Small intestine (tissue), 7 donors: Measurements from ENCODE around the gene UNC80. TPM values are rescaled to one million over a fixed set of nuclear protein-coding genes. Genes with fewer than 3 reads are reported as not detected.

ENCODE experiments used
- DNase-seq, 2 donors: peaks; one replicate each; pipeline versions ENCODE4 v3.0.0 to v3.0.0-alpha.2; 2013
- FAIRE-seq: peaks from 2 replicates; lab custom pipeline; 2012; peaks lifted over from hg19 to GRCh38; lab: Jason Lieb, UNC
- H3K27ac ChIP-seq, 3 donors: one replicate each; pipeline ENCODE4 v1.5.1; 2013; ENCODE audit warnings: low read length in 2 of 3, mild to moderate bottlenecking in 2 of 3, control low read depth in 1 of 3, inconsistent platforms in 1 of 3, low read depth in 1 of 3, moderate library complexity in 1 of 3
- H3K27me3 ChIP-seq, 3 donors: one replicate each; pipeline ENCODE4 v1.6.1; 2013; ENCODE audit warnings: low read length in 3 of 3, inconsistent platforms in 1 of 3; ENCODE audit not compliant: control insufficient read depth in 3 of 3, insufficient read depth in 3 of 3
- H3K36me3 ChIP-seq, 3 donors: one replicate each; pipeline ENCODE4 v1.6.1; 2013; ENCODE audit warnings: low read length in 3 of 3, inconsistent platforms in 1 of 3, low read depth in 1 of 3, mild to moderate bottlenecking in 1 of 3, moderate library complexity in 1 of 3; ENCODE audit not compliant: control insufficient read depth in 3 of 3, insufficient read depth in 2 of 3
- H3K4me1 ChIP-seq, 3 donors: one replicate each; pipeline ENCODE4 v1.6.1; 2013; ENCODE audit warnings: low read length in 2 of 3, inconsistent platforms in 1 of 3, low read depth in 1 of 3, mild to moderate bottlenecking in 1 of 3, moderate library complexity in 1 of 3; ENCODE audit not compliant: control insufficient read depth in 3 of 3, insufficient read depth in 2 of 3
- H3K4me3 ChIP-seq, 3 donors: one replicate each; pipeline ENCODE4 v1.5.1; 2013; ENCODE audit warnings: low read length in 3 of 3, control low read depth in 1 of 3, inconsistent platforms in 1 of 3, low read depth in 1 of 3, mild to moderate bottlenecking in 1 of 3, moderate library complexity in 1 of 3
- H3K9me3 ChIP-seq, 2 donors: one replicate each; pipeline ENCODE4 v1.6.1; 2013; ENCODE audit warnings: low read depth in 1 of 2, low read length in 1 of 2; ENCODE audit not compliant: control insufficient read depth in 2 of 2, insufficient read depth in 1 of 2
- WGBS, 3 donors: extraction: QIAGEN DNeasy Blood & Tissue Kit; methylation state at CpG; one replicate each; pipeline ENCODE4 v1.1.7; 2013; 5-methylcytosine and 5-hydroxymethylcytosine counted together
- polyA plus RNA-seq, 4 donors: library from polyadenylated mRNA; stranded (reverse) in 3 of 4; unstranded in 1 of 4; fragments of 200-250 nt in 3 of 4; fragments of 120-200 nt in 1 of 4; gene quantifications; one replicate each; pipeline versions ENCODE4 v1.2.1 to v1.2.3, GENCODE V29; 2013
- donor health status: healthy with polysubstance abuse.
- donor health status: control.
- donor health status: control.
- donor health status: Bipolar disorder and iron deficiency.
- donor health status: healthy.

Gene UNC80
- polyA plus RNA-seq, 4 donors: 0.27 to 0.40 (median 0.33) TPM; not detected in 1

- H3K4me3 ChIP-seq: no peak overlapping the region
- WGBS, 3 donors: 49 to 58% (median 51%) methylated on average over 2 of the region's 2 CpGs
- H3K4me1 ChIP-seq: no peaks in the 10 kb centered on the region
- H3K36me3 ChIP-seq: no peaks in the 10 kb centered on the region
- no peaks in the 10 kb centered on the region for H3K27me3 ChIP-seq
- no peaks in the 10 kb centered on the region for H3K9me3 ChIP-seq
- FAIRE-seq (no peak), DNase-seq (no peak)
- H3K27ac ChIP-seq: no peak overlapping the region
These were observed 10.1 kb upstream of the UNC80 start for GRCh38 chr2:209761566-209761965.

- Histone ChIP-seq H3K27me3 (no peaks in the 10 kb centered on the region), H3K27ac (no peak overlapping the region), H3K9me3 (no peaks in the 10 kb centered on the region), H3K4me1 (no peaks in the 10 kb centered on the region), H3K36me3 (no peaks in the 10 kb centered on the region), H3K4me3 (no peak overlapping the region)
- FAIRE-seq: no peak
- DNase-seq: no peak
These were observed 9.1 kb upstream of the UNC80 start for GRCh38 chr2:209762563-209762962.

GRCh38 chr2:209763106-209763505 lies 8.5 kb upstream of the UNC80 start:
- no peak overlapping the region for H3K4me3 ChIP-seq
- no peaks in the 10 kb centered on the region for H3K27me3 ChIP-seq
- H3K36me3 ChIP-seq: no peaks in the 10 kb centered on the region
- H3K4me1 ChIP-seq: no peaks in the 10 kb centered on the region
- no peak for FAIRE-seq
- H3K9me3 ChIP-seq: no peaks in the 10 kb centered on the region
- WGBS, 3 donors: 60 to 65% (median 65%) methylated on average over 3 of the region's 3 CpGs
- no peak for DNase-seq
- no peak overlapping the region for H3K27ac ChIP-seq

GRCh38 chr2:209766613-209767012 lies 5.0 kb upstream of the UNC80 start:
- FAIRE-seq (no peak), DNase-seq (no peak)
- WGBS, 3 donors: 76 to 83% (median 82%) methylated on average over 1 of the region's 1 CpG

GRCh38 chr2:209767316-209767715 lies 4.3 kb upstream of the UNC80 start:
- DNase-seq (no peak), FAIRE-seq (no peak)
- H3K4me1 ChIP-seq: no peaks in the 10 kb centered on the region
- H3K4me3 ChIP-seq: no peak overlapping the region
- no peaks in the 10 kb centered on the region for H3K36me3 ChIP-seq
- no peaks in the 10 kb centered on the region for H3K9me3 ChIP-seq
- no peak overlapping the region for H3K27ac ChIP-seq
- 45 to 57% (median 56%) methylated on average over 2 of the region's 2 CpGs for WGBS, 3 donors
- peaks cover 0 to 7% (median 4%) of the 10 kb centered on the region in 3 donors for H3K27me3 ChIP-seq

More at GRCh38 chr2:209766613-209767012, 5.0 kb upstream of the UNC80 start:
- H3K4me1 ChIP-seq: no peaks in the 10 kb centered on the region
- peaks cover 0 to 7% (median 4%) of the 10 kb centered on the region in 3 donors for H3K27me3 ChIP-seq
- H3K36me3 ChIP-seq: no peaks in the 10 kb centered on the region
- no peaks in the 10 kb centered on the region for H3K9me3 ChIP-seq
- no peak overlapping the region for H3K4me3 ChIP-seq
- no peak overlapping the region for H3K27ac ChIP-seq

- no peak for FAIRE-seq
These were observed 3.1 kb upstream of the UNC80 start for GRCh38 chr2:209768557-209768956.

GRCh38 chr2:209772290-209772685 lies 656 bp downstream of the UNC80 start:
- no peak for DNase-seq
- Histone ChIP-seq H3K4me3 (peak overlapping the region in 1 of 3 donors; percentile 1), H3K27ac (no peak overlapping the region), H3K27me3 (peaks cover 0 to 10% (median 4%) of the 10 kb centered on the region in 3 donors), H3K9me3 (no peaks in the 10 kb centered on the region), H3K4me1 (no peaks in the 10 kb centered on the region), H3K36me3 (no peaks in the 10 kb centered on the region)
- FAIRE-seq: no peak
- 15 to 18% (median 16%) methylated on average over 8 of the region's 8 CpGs for WGBS, 3 donors

More at GRCh38 chr2:209768557-209768956, 3.1 kb upstream of the UNC80 start:
- H3K4me1 ChIP-seq: no peaks in the 10 kb centered on the region
- DNase-seq: no peak
- peaks cover 0 to 10% (median 4%) of the 10 kb centered on the region in 3 donors for H3K27me3 ChIP-seq
- H3K27ac ChIP-seq: no peak overlapping the region
- H3K9me3 ChIP-seq: no peaks in the 10 kb centered on the region
- H3K4me3 ChIP-seq: no peak overlapping the region
- H3K36me3 ChIP-seq: no peaks in the 10 kb centered on the region

GRCh38 chr2:209773377-209773776 lies 1.7 kb downstream of the UNC80 start:
- Histone ChIP-seq H3K27me3 (peaks cover 0 to 10% (median 4%) of the 10 kb centered on the region in 3 donors), H3K4me1 (no peaks in the 10 kb centered on the region), H3K9me3 (no peaks in the 10 kb centered on the region), H3K36me3 (no peaks in the 10 kb centered on the region), H3K27ac (no peak overlapping the region), H3K4me3 (no peak overlapping the region)
- WGBS, 3 donors: 0 to 12% (median 9%) methylated on average over 3 of the region's 3 CpGs
- DNase-seq (peak in 1 of 2 donors; percentile 14), FAIRE-seq (no peak)

- H3K27ac ChIP-seq: no peak overlapping the region
- no peaks in the 10 kb centered on the region for H3K9me3 ChIP-seq
- H3K27me3 ChIP-seq: no peaks in the 10 kb centered on the region
- no peak for DNase-seq
- 88 to 94% (median 91%) methylated on average over 5 of the region's 5 CpGs for WGBS, 3 donors
- no peak overlapping the region for H3K4me3 ChIP-seq
- no peaks in the 10 kb centered on the region for H3K36me3 ChIP-seq
- H3K4me1 ChIP-seq: no peaks in the 10 kb centered on the region
- FAIRE-seq: no peak
These were observed 15.8 kb downstream of the UNC80 start for GRCh38 chr2:209787416-209787815.
